ACC112 (cell line): ENCODE results near the gene SFPQ.

ENCODE experiments used
- H2AFZ ChIP-seq: fragments of 200-600 bp; sonication (generic); one replicate; pipeline ENCODE4 v1.6.0; 2017; ENCODE audit warnings: antibody characterized with exemption, low read length; ENCODE audit not compliant: unreplicated experiment
- H3K27ac ChIP-seq: fragments of 200-600 bp; sonication (generic); 2 replicates; pipeline ENCODE4 v1.5.1; 2014; ENCODE audit warnings: low read depth, mild to moderate bottlenecking, antibody characterized with exemption, low read length, moderate library complexity
- H3K27me3 ChIP-seq: fragments of 200-600 bp; sonication (generic); 2 replicates; pipeline ENCODE4 v1.6.1; 2014; ENCODE audit warnings: mild to moderate bottlenecking, antibody characterized with exemption, low read length, moderate library complexity, mixed read lengths; ENCODE audit not compliant: insufficient read depth
- H3K36me3 ChIP-seq: fragments of 200-600 bp; sonication (generic); 2 replicates; pipeline ENCODE4 v1.6.1; 2016; ENCODE audit warnings: mild to moderate bottlenecking, antibody characterized with exemption, low read length, moderate library complexity, mixed read lengths; ENCODE audit not compliant: insufficient read depth
- H3K4me1 ChIP-seq: fragments of 200-600 bp; sonication (generic); one replicate; pipeline ENCODE4 v1.6.1; 2016; ENCODE audit warnings: low read length, mixed read lengths; ENCODE audit not compliant: insufficient read depth, unreplicated experiment, control insufficient read depth
- H3K4me3 ChIP-seq: fragments of 200-600 bp; sonication (generic); 2 replicates; pipeline ENCODE4 v1.5.1; 2014; ENCODE audit warnings: mild to moderate bottlenecking, low read depth, low read length
- H3K79me2 ChIP-seq: fragments of 200-600 bp; sonication (generic); one replicate; pipeline ENCODE4 v1.6.0; 2016; ENCODE audit warnings: low read length; ENCODE audit not compliant: control insufficient read depth, unreplicated experiment, insufficient read depth

SFPQ gene

DNA sequence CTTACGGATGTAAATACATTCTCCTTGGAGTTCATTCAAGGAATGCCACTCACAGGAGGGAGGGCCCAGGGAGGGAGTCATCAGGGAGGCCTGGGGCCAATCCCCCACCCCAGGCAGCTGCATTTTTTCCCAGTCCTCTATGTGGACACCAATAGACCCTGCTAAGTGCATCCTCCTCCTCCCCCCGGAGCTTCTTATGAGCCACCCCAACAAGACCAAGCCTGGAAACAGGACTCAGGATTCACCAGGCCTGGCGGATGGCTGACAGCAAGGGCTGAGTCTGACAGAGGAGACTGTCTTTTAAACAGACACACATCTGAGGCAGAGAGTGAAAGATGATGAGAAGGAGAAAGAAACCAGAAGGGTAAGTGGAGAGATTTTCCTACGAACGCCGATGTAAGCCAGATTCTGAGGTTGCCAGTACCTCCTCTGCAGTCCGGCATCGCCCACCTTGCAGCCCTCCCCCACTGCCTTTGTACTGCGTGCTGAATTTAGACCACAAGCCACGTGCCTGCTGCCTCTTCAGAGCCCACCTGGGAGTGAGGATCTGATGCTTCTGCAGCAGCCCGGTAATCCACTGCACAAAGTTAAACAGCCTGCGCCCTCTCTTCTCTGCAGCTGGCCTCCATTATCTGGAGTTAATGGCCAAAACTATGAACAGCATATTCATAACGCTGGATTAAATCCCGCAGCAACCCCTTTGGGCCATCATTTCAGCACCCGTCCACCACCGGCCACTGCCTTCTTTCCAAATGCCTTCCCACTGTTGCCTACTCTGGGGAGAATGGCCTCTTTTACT is 17.6 kb upstream of the SFPQ start:
- Histone ChIP-seq H3K27ac (no peak overlapping the region), H3K27me3 (no peaks in the 10 kb centered on the region), H3K36me3 (no peaks in the 10 kb centered on the region), H2AFZ (no peak overlapping the region), H3K79me2 (no peaks in the 10 kb centered on the region), H3K4me1 (peaks cover 4% of the 10 kb centered on the region), H3K4me3 (no peak overlapping the region)

DNA sequence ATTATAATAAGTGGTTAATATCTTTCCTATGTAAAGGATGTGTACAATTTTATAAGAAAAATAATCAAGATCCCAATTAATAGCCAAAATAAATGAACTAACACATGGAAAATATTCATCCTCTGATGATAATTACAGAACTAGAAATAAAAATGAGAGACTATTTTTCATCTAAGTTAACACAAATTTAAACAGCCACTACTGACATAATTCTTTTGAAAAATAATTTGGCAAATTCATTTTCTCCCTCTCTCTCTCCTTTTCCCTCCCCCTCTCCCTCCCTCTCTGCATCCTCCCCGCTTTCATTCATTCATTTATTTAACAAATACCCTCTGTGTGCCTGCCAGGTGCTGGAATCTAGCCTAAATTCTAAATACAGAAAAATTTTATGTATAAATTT is 10.3 kb upstream of the SFPQ start:
- Histone ChIP-seq H3K27me3 (no peaks in the 10 kb centered on the region), H3K27ac (no peak overlapping the region), H3K79me2 (no peaks in the 10 kb centered on the region), H3K36me3 (no peaks in the 10 kb centered on the region), H3K4me3 (no peak overlapping the region), H2AFZ (no peak overlapping the region), H3K4me1 (no peaks in the 10 kb centered on the region)

GRCh38 chr1:35202048-35202719 is 9.2 kb upstream of the SFPQ start:
- no peaks in the 10 kb centered on the region for H3K79me2 ChIP-seq
- H3K27ac ChIP-seq: no peak overlapping the region
- no peaks in the 10 kb centered on the region for H3K36me3 ChIP-seq
- H3K27me3 ChIP-seq: no peaks in the 10 kb centered on the region
- H3K4me1 ChIP-seq: no peaks in the 10 kb centered on the region
- H3K4me3 ChIP-seq: peak overlapping the region; percentile 54
- peak overlapping the region; percentile 89 for H2AFZ ChIP-seq

DNA sequence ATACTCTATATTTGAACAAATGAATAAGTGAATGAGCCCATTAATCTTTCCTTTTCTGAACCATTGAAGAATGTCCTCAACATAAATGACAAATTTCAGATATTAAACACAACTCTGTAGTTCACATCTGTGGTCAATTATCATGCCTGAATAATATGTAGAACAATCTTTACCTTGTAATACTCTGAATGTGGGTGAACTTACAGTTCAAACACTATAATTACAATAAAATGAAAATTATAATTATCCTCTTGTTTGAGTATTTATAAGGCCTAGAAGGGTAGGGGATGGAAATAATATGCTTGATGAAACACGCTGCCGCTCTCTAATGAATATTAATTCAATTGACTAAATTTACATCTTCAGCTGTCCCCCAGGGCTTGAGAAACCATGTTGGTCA is 8.7 kb upstream of the SFPQ start:
- H3K27me3 ChIP-seq: no peaks in the 10 kb centered on the region
- H3K4me1 ChIP-seq: no peaks in the 10 kb centered on the region
- no peak overlapping the region for H3K4me3 ChIP-seq
- no peak overlapping the region for H2AFZ ChIP-seq
- H3K27ac ChIP-seq: no peak overlapping the region
- H3K36me3 ChIP-seq: no peaks in the 10 kb centered on the region
- H3K79me2 ChIP-seq: no peaks in the 10 kb centered on the region

GRCh38 chr1:35192056-35192852 is 691 bp downstream of the SFPQ start:
- Histone ChIP-seq H3K4me1 (peaks cover 27% of the 10 kb centered on the region), H3K4me3 (peak overlapping the region; percentile 89), H2AFZ (peak overlapping the region; percentile 11)

DNA sequence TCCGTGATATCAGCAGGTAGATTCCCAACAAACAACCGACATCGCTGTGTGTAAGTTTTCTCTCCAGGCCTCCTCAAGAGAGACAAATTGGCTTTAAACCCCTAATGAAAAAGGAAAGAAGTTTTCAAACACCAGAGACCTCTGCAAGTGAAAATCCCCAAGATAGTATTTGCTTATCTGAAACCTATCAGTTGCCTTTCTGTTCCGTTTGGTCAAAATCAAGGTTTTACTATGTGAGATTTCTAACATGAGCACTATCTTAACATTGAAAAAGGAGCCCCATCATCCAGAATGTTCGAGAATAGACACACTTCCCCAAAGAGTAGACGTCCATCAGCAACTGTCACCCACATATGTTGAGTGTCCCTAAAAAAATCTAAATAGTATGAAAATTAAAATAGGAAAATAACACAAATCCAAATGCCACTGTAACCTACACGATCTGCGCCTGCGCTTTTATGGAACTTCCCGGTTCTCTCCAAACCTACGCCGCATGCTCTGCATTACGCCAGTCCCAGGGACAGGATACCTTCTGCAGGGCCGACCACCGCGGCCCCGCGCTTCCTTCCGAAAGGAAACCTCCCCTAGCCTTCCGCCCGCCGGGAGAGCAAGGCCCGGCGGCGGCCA is 1.4 kb downstream of the SFPQ start:
- no peaks in the 10 kb centered on the region for H3K27me3 ChIP-seq
- H3K4me1 ChIP-seq: peaks cover 33% of the 10 kb centered on the region
- peak overlapping the region; percentile 89 for H3K4me3 ChIP-seq
- H3K79me2 ChIP-seq: peaks cover 64% of the 10 kb centered on the region
- no peak overlapping the region for H3K27ac ChIP-seq
- no peak overlapping the region for H2AFZ ChIP-seq
- peaks cover 52% of the 10 kb centered on the region for H3K36me3 ChIP-seq

More at GRCh38 chr1:35192056-35192852, 691 bp downstream of the SFPQ start:
- Histone ChIP-seq H3K36me3 (peaks cover 45% of the 10 kb centered on the region), H3K27me3 (no peaks in the 10 kb centered on the region), H3K79me2 (peaks cover 57% of the 10 kb centered on the region), H3K27ac (peak overlapping the region; percentile 73)

DNA sequence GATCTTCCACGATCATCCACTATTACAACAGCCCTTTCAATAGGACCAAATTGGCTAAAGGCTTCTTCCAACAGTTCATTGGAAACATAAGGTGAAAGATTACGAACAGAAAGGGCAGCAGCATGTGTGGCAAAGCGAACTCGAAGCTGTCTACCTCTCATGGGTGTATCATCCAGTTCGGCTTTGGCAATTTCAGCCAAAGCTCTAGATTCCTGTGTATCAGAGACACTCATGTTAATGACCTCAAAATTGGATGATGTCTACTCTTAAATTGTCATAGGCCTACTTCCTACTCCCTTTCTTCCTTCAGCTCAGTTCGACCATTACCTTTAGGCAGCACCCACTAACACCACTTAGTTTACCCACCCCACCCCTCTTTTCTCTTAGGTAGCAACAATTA is 2.2 kb downstream of the SFPQ start:
- no peaks in the 10 kb centered on the region for H3K27me3 ChIP-seq
- no peak overlapping the region for H3K27ac ChIP-seq
- H3K36me3 ChIP-seq: peaks cover 60% of the 10 kb centered on the region
- H2AFZ ChIP-seq: no peak overlapping the region
- peaks cover 71% of the 10 kb centered on the region for H3K79me2 ChIP-seq
- peak overlapping the region; percentile 89 for H3K4me3 ChIP-seq
- peaks cover 39% of the 10 kb centered on the region for H3K4me1 ChIP-seq

DNA sequence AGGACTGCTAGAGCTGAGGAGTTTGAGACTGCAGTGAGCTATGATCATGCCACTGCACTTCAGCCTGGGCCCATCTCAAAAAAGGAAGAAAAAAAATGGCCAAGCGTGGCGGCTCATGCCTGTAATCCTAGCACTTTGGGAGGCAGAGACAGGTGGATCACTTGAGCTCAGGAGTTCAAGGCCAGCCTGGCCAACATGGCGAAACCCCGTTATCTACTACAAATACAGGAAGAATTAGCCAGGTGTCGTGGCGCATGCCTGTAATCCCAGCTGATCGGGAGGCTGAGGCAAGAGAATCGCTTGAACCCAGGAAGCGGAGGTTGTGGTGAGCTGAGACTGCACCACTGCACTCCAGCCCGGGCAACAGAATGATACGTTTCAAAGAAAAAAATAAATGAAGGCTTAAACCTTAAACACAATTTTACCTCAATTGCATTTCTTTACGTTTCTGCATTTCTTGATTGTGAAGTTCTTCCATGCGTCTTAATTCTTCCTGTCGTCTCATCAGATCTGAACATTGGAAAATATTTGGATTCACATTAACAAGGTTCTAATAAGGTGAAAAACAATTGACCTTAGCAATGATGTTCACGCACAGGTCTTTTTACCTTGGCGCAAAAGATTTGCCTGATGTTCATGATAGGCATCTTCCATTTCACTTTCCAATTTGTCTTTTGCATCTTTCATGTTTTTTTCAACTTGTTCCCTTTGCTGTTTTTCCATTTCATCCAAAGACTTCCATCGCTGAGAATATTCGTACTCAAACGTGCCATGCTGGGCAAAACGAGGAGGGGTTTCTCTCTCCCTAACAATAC is 4.2 kb downstream of the SFPQ start:
- H2AFZ ChIP-seq: no peak overlapping the region
- no peaks in the 10 kb centered on the region for H3K27me3 ChIP-seq
- H3K4me1 ChIP-seq: peaks cover 47% of the 10 kb centered on the region
- no peak overlapping the region for H3K27ac ChIP-seq
- H3K4me3 ChIP-seq: peak overlapping the region; percentile 89
- peaks cover 90% of the 10 kb centered on the region for H3K79me2 ChIP-seq
- H3K36me3 ChIP-seq: peaks cover 80% of the 10 kb centered on the region

GRCh38 chr1:35187816-35188342 is 5.1 kb downstream of the SFPQ start:
- H3K4me1 ChIP-seq: peaks cover 46% of the 10 kb centered on the region
- no peaks in the 10 kb centered on the region for H3K27me3 ChIP-seq
- no peak overlapping the region for H3K4me3 ChIP-seq
- peaks cover 94% of the 10 kb centered on the region for H3K79me2 ChIP-seq
- no peak overlapping the region for H3K27ac ChIP-seq
- H3K36me3 ChIP-seq: peaks cover 87% of the 10 kb centered on the region
- H2AFZ ChIP-seq: no peak overlapping the region
